Stomach smooth muscle (tissue), 2 donors: ENCODE data around the gene MICAL1.

ENCODE experiments used
- H3K27ac ChIP-seq: one replicate; pipeline ENCODE4 v1.7.0; 2013; ENCODE audit warnings: mild to moderate bottlenecking, low read length, inconsistent platforms
- H3K27me3 ChIP-seq, 2 donors: one replicate each; pipeline ENCODE4 v1.7.0; 2013; ENCODE audit warnings: low read length in 2 of 2; ENCODE audit not compliant: insufficient read depth in 2 of 2, control insufficient read depth in 1 of 2
- H3K36me3 ChIP-seq, 2 donors: one replicate each; pipeline ENCODE4 v1.7.0; 2013; ENCODE audit warnings: low read length in 2 of 2; ENCODE audit not compliant: control insufficient read depth in 2 of 2, insufficient read depth in 2 of 2
- H3K4me1 ChIP-seq: one replicate; pipeline ENCODE4 v1.7.0; 2013; ENCODE audit warnings: low read length; ENCODE audit not compliant: control insufficient read depth, insufficient read depth
- H3K4me3 ChIP-seq, 2 donors: one replicate each; pipeline ENCODE4 v1.7.0; 2013; ENCODE audit warnings: low read length in 2 of 2
- H3K9ac ChIP-seq, 2 donors: one replicate each; pipeline ENCODE4 v1.7.0; 2013; ENCODE audit warnings: low read length in 2 of 2, mild to moderate bottlenecking in 1 of 2
- H3K9me3 ChIP-seq, 2 donors: one replicate each; pipeline ENCODE4 v1.7.0; 2013; ENCODE audit warnings: low read length in 2 of 2; ENCODE audit not compliant: control insufficient read depth in 2 of 2
- donor health status: healthy.
- donor health status: Pancreatic carcinoma.

Gene MICAL1

GRCh38 chr6:109460161-109460829 lies 4.7 kb upstream of the MICAL1 start:
- Histone ChIP-seq H3K4me1 (peaks cover 7% of the 10 kb centered on the region), H3K4me3 (no peak overlapping the region), H3K27me3 (peaks cover 0 to 6% of the 10 kb centered on the region in 2 donors), H3K9me3 (no peaks in the 10 kb centered on the region), H3K27ac (no peak overlapping the region), H3K36me3 (peaks cover 2 to 5% of the 10 kb centered on the region in 2 donors), H3K9ac (no peak overlapping the region)

DNA sequence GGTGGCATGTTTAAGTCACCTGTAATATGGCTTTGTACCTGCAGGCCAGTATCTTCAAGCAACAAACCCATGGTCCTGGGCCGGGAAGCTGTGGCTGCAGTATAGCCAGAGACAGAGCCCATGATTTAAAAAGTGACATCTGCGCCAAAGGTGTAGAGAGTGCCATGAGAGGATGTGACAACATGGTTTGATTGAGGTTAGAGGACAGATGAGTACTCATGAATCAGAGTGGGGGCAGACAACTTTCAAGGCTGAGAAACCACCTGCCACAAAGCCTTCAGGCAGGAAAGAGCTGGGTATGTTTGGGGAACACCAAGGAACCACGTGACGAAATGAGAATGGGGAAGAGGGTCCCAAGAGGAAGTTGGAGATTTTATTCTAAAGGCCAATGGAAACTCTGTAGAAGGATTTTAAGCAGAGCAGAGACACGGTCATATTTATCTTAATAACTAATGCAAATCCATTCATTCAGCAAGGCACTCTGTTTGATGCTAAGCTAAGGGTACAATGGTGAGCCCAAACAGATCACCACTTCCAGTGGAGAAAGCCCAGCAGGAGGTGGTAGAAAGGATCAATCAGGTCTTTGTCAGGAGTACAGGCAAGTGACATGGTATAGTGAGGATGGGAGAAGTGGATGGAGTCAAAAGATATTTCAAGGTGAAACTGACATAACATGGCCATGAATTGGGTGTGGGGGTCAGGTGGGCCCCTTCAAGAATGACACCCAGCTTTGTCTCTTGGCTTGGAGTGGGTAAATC lies 3.4 kb upstream of the MICAL1 start:
- peaks cover 14% of the 10 kb centered on the region for H3K4me1 ChIP-seq
- H3K27ac ChIP-seq: no peak overlapping the region
- no peak overlapping the region for H3K4me3 ChIP-seq
- H3K27me3 ChIP-seq: peaks cover 2 to 13% of the 10 kb centered on the region in 2 donors
- H3K9ac ChIP-seq: no peak overlapping the region
- H3K36me3 ChIP-seq: peaks cover 0 to 5% of the 10 kb centered on the region in 2 donors
- H3K9me3 ChIP-seq: no peaks in the 10 kb centered on the region

- Histone ChIP-seq H3K36me3 (peaks cover 0 to 3% of the 10 kb centered on the region in 2 donors), H3K27me3 (peaks cover 2 to 13% of the 10 kb centered on the region in 2 donors), H3K27ac (no peak overlapping the region), H3K4me1 (peaks cover 17% of the 10 kb centered on the region), H3K9me3 (no peaks in the 10 kb centered on the region), H3K9ac (no peak overlapping the region), H3K4me3 (no peak overlapping the region)
These were observed 2.0 kb upstream of the MICAL1 start for GRCh38 chr6:109457562-109457996.

DNA sequence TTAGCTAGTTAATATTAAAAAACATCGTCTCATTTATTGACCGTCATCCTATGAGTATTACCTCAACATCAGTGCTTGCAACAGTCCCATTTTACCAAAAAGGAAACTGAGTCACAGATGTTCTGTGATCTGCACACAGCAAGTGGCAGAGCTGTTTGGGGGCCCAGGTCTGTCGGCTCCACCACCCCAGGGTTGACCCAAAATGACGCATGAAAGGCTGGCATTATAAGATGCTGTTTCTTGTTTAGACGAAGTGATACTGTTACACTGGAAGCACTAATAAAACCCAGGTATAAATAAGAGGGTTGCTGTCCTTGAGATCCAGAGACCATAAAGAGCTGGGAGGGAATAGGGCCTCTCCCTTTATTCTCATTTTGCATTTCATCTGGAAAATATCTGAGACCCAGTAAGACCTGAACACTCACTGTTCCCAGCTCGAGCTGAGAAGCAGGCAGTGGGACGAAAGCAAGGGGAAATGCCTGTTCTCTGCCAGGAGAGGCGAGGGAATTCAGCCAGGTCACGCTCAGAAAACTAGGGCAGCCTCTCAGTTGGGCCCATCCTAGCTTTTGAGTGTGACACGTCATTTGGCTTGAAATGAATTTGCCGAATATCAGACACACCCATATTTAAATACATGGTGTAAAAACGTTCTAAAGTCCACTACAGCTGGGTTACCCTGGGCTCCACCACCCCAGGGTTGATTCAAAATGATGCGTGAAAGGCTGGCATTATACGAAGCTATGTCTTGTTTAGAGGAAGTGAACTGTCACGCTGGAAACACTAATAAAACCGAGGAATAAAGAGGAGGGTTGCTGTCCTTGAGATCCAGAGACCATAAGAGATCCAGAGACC lies 1.4 kb upstream of the MICAL1 start:
- peaks cover 2 to 13% of the 10 kb centered on the region in 2 donors for H3K27me3 ChIP-seq
- H3K4me3 ChIP-seq: peak overlapping the region in 1 of 2 donors; percentile 83
- H3K4me1 ChIP-seq: peaks cover 17% of the 10 kb centered on the region
- H3K9ac ChIP-seq: no peak overlapping the region
- peaks cover 0 to 2% of the 10 kb centered on the region in 2 donors for H3K36me3 ChIP-seq
- H3K9me3 ChIP-seq: no peaks in the 10 kb centered on the region
- no peak overlapping the region for H3K27ac ChIP-seq

GRCh38 chr6:109456111-109456583 lies 575 bp upstream of the MICAL1 start:
- H3K27ac ChIP-seq: no peak overlapping the region
- peaks cover 17% of the 10 kb centered on the region for H3K4me1 ChIP-seq
- peak overlapping the region; percentile 62 to 83 for H3K4me3 ChIP-seq
- peak overlapping the region in 1 of 2 donors; percentile 27 for H3K9ac ChIP-seq
- H3K27me3 ChIP-seq: peaks cover 2 to 17% of the 10 kb centered on the region in 2 donors
- H3K9me3 ChIP-seq: no peaks in the 10 kb centered on the region
- no peaks in the 10 kb centered on the region for H3K36me3 ChIP-seq

DNA sequence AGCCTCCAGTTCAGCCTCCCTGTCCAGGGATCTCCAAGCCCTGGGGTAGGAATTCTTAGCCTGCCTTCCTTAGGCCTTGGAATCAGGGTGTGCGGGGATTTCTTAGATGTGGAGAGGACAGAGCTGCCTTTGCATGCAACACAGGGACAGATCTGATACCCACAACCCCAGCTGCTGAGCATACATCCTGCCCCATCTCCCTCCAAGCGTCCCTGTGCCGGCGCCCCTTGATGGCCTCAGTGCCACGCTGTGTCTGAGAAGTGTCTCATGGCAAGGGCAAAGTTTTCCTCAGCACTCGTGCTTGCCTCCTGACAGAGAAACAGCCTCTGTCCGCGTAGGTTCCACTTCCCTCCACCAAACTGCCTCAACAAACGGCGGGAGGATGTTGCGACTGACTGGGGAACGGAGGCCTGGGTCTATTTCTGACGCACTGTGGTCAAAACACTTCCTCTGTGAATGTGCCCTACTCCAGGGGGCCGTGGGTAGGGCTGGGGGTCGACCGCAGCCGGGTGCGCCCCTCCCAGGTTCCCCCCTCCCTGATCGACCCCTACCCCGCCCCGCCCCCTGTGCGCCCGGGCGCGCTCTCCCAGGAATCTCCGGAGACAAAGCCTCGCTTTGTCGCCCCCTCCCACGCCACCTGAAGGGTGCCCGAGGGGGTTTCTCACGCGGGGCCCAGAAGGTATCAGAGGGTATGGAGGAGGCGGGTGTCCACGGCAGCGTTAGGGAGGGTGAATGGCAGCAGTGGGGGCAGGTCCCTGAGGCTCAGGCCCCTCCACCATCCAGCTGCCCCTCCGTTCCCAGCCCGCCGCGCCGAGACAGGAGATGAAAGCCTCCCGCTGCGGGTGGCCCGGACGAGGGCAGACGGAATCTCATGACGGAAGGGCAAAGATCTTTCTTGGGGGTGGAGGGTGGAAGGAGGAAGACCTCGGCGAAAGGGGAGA lies 806 bp downstream of the MICAL1 start:
- Histone ChIP-seq H3K4me1 (peaks cover 17% of the 10 kb centered on the region), H3K27me3 (peaks cover 2 to 23% of the 10 kb centered on the region in 2 donors), H3K27ac (no peak overlapping the region), H3K36me3 (no peaks in the 10 kb centered on the region), H3K9ac (peak overlapping the region in 1 of 2 donors; percentile 51), H3K4me3 (peak overlapping the region; percentile 73 to 83), H3K9me3 (no peaks in the 10 kb centered on the region)

- no peaks in the 10 kb centered on the region for H3K9me3 ChIP-seq
- H3K9ac ChIP-seq: no peak overlapping the region
- peaks cover 2 to 23% of the 10 kb centered on the region in 2 donors for H3K27me3 ChIP-seq
- H3K4me3 ChIP-seq: peak overlapping the region in 1 of 2 donors; percentile 83
- no peak overlapping the region for H3K27ac ChIP-seq
- no peaks in the 10 kb centered on the region for H3K36me3 ChIP-seq
- peaks cover 17% of the 10 kb centered on the region for H3K4me1 ChIP-seq
These were observed 1.7 kb downstream of the MICAL1 start for GRCh38 chr6:109453594-109454495.

DNA sequence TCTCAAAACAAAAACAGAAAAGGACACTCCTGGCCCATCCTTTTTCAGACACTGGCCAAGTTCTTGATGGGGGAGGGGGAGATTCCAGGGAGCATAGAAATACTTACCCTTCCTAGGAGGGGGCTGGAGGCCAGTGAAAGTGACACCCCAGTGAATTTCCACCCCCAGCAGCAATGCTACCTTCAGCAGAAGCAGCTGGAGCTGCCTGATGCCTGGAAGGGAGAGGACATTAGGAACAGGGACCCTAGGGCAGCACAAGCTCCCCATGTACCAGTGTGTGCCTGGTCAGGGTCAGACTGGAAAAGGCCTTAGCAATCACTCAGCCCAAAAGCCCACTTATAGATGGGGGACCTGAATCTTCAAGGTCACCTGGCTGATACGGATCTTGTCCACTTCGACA lies 2.4 kb downstream of the MICAL1 start:
- Histone ChIP-seq H3K4me1 (peaks cover 17% of the 10 kb centered on the region), H3K4me3 (no peak overlapping the region), H3K9me3 (no peaks in the 10 kb centered on the region), H3K9ac (no peak overlapping the region), H3K27me3 (peaks cover 2 to 23% of the 10 kb centered on the region in 2 donors), H3K36me3 (no peaks in the 10 kb centered on the region), H3K27ac (no peak overlapping the region)

DNA sequence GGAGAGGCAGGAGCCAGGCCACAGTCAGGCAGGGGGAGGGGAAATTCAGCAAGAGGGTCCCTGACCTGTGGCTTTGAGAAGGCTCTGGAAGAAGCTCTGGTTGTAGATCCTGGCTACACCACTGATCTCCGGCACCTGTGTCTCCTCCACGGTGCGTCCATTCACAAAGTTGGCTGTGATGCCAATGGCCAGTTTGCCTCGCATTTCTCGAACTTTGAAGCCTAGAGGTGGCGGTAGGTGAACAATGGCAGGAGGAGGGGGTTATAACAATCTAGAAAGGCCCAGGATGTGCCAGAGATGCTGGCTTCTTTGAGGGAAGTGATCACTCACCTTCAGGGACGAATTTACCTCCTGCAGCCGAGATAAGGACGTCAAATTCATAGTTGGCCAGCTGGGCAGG lies 3.4 kb downstream of the MICAL1 start:
- H3K36me3 ChIP-seq: no peaks in the 10 kb centered on the region
- H3K4me3 ChIP-seq: no peak overlapping the region
- peaks cover 2 to 23% of the 10 kb centered on the region in 2 donors for H3K27me3 ChIP-seq
- no peaks in the 10 kb centered on the region for H3K9me3 ChIP-seq
- H3K4me1 ChIP-seq: peaks cover 17% of the 10 kb centered on the region
- no peak overlapping the region for H3K27ac ChIP-seq
- H3K9ac ChIP-seq: no peak overlapping the region
